ENCODE data around the gene WDR70.

DNA sequence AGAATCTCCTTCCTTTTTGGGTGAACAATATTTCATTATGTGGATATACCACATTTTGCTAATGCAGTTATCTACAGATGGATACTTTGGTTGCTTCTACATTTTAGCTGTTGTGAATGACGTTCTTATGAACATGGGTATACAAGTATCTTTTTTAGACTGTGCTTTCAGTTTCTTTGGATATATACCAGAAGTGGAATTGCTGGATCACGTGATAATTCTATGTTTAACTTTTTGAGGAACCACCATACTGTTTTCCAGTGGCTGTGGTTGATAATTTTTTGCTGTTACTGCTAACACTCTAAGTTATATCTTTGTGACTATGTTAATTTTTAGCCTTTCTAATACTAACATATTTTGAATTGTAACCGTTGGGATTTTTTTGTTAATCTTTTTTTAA is 12.5 kb downstream of the WDR70 start:
- TF ChIP-seq, protein P1, sequence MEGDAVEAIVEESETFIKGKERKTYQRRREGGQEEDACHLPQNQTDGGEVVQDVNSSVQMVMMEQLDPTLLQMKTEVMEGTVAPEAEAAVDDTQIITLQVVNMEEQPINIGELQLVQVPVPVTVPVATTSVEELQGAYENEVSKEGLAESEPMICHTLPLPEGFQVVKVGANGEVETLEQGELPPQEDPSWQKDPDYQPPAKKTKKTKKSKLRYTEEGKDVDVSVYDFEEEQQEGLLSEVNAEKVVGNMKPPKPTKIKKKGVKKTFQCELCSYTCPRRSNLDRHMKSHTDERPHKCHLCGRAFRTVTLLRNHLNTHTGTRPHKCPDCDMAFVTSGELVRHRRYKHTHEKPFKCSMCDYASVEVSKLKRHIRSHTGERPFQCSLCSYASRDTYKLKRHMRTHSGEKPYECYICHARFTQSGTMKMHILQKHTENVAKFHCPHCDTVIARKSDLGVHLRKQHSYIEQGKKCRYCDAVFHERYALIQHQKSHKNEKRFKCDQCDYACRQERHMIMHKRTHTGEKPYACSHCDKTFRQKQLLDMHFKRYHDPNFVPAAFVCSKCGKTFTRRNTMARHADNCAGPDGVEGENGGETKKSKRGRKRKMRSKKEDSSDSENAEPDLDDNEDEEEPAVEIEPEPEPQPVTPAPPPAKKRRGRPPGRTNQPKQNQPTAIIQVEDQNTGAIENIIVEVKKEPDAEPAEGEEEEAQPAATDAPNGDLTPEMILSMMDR (conservative IDR thresholded peaks at IDR 0.05): no peak
- no peak for TF ChIP-seq EZH2 (IDR thresholded peaks at IDR 0.05; ENCODE audit: low read depth)

All from PC-9 (cell line).